Activated CD4-positive, alpha-beta T cell treated with anti-CD3 and anti-CD28 coated beads for 48 hours (primary cell): ENCODE results near the gene CA9.

Experiments
- DNase-seq: peaks from one replicate; pipeline ENCODE4 v3.0.0-alpha.2; 2020

Gene CA9

DNA sequence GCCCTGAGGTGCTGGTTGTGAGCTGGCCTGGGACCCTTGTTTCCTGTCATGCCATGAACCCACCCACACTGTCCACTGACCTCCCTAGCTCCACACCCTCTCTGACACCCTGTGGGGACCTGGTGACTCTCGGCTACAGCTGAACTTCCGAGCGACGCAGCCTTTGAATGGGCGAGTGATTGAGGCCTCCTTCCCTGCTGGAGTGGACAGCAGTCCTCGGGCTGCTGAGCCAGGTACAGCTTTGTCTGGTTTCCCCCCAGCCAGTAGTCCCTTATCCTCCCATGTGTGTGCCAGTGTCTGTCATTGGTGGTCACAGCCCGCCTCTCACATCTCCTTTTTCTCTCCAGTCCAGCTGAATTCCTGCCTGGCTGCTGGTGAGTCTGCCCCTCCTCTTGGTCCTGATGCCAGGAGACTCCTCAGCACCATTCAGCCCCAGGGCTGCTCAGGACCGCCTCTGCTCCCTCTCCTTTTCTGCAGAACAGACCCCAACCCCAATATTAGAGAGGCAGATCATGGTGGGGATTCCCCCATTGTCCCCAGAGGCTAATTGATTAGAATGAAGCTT is 6.1 kb downstream of the CA9 start:
- DNase-seq = no peak

DNA sequence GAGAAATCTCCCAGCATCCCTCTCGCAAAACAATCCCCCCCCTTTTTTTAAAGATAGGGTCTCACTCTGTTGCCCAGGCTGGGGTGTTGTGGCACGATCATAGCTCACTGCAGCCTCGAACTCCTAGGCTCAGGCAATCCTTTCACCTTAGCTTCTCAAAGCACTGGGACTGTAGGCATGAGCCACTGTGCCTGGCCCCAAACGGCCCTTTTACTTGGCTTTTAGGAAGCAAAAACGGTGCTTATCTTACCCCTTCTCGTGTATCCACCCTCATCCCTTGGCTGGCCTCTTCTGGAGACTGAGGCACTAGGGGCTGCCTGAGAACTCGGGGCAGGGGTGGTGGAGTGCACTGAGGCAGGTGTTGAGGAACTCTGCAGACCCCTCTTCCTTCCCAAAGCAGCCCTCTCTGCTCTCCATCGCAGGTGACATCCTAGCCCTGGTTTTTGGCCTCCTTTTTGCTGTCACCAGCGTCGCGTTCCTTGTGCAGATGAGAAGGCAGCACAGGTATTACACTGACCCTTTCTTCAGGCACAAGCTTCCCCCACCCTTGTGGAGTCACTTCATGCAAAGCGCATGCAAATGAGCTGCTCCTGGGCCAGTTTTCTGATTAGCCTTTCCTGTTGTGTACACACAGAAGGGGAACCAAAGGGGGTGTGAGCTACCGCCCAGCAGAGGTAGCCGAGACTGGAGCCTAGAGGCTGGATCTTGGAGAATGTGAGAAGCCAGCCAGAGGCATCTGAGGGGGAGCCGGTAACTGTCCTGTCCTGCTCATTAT is 6.8 kb downstream of the CA9 start:
- DNase-seq = no peak

DNA sequence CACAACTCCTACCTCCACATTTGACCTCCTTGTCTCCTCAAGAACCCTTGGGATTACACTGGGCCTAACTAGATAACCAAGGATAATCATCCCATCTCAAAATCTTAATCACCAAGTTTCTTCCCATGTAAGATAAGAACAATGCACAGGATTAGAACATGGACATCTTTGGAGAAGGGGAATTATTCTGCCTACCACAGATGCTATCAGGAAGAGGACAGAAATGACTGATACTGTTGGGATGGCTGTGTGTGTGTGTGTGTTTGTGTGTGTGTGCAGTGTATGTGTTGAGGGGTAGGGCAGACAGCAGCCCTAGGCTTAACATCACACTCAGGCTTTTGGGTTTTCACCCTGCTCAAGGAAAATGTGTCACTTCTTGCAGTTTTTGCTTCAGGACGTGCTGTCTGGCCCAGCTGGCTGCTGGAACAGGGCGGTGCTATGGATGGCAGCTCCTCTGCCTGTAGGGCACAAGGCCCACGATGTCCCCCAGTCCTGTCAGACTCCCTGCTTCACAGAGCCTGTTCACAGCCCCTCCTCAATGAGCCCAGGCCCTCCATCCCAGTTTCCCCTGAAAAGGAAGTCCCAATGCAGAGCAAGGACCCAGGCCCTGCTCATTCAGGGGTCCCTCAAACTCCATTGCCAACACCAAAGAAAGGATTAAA is 7.7 kb downstream of the CA9 start:
- DNase-seq = no peak

DNA sequence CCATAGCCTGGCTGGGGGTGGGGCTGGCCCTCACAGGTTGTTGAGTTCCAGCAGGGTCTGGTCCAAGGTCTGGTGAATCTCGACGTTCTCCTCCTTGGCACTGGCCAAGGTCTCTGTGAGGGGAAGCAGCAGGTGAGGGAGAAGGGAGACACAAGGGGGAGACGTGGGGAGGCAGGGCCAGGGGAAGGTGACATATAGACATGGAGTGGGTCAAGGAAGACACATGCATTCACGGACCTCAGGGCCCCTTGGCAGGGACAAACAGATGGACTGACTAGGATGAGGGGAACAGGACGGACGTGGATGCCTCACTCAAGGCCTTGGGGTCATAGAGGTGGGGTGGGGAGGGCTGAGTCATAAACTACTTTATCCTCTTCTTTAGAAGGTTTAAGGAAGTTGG is 8.3 kb downstream of the CA9 start:
- no peak for DNase-seq

DNA sequence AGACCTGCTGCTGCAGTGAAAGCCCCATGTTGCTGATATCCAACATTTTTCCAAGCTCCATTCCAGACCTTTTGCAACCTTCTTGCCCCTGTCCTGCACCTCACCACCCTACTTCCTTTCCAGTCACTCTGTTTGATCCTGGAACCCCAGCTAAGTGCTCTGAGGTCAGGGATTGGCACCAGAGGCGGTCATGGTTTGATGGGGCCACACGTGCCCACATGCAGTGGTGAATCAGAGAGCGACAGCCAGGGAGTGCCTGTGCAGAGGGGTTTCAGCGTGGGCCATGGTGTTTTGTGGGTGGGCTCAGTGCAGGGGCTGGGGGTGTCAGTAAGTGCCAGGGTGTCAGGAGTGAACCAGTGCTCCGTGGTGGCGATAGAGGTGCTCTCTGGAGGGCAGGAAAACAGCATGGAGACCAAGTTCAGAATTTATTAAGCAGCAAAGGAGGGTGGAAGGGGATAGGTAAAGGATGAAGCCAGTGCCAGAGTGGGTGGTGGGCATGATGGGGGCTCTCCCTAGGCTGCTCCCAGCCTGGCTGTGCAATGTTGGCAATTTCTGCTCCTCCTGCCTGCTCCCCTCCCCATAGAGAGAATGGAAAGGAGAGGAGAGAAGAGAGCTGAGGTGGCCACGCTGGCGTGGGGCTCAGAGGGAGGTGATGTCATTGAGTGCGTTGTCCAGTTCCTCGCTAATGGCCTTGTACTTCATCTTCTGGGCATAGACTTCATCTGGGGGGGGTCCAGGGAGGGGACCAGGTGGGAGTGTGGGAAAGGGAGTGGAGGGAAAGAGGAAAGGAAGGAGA is 9.0 kb downstream of the CA9 start:
- DNase-seq = no peak

DNA sequence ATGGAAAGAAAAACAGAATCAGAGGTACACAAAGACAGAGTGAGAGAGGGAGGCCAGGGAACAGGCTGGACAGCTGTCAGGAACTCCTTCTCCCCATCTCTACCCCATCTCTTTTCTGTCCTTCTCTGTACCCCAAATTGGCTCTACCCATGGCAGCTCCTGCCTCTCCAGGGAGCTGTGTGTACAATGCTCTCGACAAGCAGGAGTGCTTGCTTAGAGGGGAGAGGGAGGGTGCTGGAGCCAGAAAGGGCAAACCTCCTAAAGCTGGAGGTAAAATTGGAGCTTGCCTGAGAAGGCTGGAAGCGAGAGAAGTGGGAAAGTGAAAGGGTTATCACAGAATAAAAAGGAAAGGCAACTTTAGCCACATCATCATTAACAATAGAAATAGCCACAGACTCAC is 9.6 kb downstream of the CA9 start:
- no peak for DNase-seq

DNA sequence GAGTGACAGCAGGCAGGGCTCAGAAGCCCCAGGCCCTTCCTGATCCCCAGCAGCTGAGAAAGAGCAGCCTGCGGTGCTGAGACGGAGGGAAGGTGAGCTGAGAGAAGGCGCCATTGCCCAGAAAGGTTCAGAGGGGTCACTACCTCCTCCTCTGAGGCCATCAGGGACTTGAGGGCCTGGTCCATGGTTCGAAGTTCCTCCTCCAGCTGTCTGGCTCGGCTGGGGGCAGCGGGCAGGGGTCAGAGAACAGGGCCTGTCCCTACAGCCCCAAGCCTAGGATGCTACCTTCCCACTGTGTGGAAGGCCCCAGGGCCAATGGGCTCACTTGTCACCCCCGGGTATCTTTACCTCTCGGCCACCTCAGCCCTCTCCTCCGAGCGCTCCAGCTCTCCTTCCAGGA is 11.2 kb downstream of the CA9 start:
- DNase-seq = no peak

DNA sequence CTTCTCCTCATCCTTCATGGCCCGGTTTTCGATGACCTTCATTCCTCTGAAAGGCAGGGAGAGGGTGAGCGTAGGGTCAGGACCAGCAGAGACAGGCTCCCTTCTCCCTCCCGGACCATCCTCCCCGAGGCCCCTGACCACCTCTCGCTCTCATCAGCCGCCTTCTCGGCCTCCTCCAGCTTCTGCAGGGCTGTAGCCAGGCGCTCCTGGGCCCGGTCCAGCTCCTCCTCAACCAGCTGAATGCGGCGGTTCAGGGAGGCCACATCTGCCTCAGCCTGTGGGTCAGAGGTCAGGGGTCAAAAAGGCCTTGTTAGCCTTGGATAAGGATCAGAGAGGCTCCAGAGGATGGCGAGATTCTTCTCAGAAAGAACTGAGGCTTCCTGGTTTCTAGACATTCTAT is 11.8 kb downstream of the CA9 start:
- no peak for DNase-seq

DNA sequence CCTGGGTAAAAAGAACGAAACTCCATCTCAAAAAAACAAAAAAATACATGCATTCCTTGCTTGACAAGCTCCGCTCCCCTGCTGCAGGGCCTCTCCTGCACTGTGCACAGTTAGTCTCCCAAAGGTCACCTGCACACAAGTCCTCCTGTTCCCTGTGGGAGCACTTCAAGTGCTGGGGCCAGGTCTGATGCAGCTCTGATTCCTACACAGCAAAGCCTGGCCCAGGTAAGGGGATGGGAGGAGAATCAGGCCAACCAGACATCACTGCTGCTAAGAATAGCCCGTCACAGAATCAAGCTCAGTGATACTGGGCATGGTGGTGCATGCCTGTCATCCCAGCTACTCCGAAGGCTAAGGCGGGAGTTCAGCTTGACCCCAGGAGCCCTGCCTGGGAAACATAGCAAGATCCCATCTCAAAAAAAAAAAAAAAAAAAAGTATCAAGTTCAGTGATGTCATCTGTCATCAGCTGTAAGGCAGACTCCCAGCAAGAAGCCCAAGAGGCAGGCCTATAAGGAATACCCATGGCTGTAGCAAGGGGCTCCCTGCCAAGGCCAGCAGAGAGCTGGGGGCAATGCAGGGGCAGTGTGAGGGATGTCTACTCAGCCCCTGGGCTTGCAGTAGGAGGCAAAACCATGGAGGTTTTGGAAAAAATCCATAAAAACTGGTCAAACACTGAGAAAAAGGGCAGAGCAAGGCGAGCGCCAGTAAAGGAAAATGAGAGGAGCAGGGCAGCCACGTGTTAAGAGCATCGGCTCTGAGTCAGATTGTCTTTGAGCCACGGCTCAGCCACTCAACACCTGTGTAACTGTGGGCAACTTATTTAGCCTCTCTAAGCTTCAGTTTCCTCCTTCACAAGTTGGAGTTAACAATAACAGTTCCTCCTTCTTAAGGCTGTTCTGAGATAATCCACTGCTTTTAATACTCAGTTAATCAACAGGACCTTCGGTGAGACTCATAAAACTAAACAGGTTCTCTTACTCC is 12.8 kb downstream of the CA9 start:
- DNase-seq = no peak

DNA sequence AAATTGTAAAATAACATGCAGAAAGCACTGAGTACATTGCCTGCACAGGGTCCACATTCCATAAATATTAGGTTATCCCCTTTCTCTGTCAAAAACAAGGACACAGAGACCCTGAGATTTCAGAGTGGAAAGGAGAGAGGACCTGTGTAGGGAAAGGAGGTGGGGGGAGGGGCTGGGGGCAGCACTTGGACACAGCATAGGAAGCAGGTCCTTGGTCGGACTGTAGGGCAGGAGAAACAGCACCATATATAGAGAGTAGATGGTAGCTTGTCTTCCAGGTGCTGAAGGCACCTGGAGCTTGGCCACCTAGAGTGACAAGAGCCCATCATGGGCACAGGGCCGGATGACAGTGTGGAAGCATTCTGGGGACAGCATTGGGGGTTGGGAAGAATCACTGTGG is 13.6 kb downstream of the CA9 start:
- no peak for DNase-seq

DNA sequence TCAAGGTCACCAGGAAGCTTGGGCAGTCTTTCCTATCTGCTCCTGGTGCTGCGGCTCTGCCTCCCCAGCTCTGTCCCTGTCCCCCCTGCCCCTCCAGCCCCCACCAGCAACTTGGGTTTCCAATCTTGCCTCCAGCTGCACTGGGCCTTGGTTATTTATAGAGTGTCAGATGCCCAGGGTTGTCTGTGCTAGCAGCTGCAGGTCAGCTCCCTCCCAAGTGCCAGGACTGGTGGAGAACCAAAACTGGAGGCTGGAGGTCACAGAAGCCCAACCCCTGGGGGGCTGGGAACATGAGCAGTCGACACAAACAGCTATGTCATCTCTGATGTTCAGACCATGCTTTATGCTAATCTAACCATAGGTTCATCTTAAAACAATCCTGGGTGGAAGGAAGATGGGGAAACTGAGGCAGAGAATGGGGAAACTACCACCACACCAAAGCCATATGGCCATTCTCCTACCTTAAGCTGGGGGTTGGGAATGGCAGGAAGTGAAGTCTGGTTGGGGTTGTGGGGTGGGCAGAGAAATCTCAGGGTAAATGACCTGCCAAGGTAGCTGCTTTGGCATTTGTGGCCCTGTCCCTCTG is 14.3 kb downstream of the CA9 start:
- DNase-seq = no peak

DNA sequence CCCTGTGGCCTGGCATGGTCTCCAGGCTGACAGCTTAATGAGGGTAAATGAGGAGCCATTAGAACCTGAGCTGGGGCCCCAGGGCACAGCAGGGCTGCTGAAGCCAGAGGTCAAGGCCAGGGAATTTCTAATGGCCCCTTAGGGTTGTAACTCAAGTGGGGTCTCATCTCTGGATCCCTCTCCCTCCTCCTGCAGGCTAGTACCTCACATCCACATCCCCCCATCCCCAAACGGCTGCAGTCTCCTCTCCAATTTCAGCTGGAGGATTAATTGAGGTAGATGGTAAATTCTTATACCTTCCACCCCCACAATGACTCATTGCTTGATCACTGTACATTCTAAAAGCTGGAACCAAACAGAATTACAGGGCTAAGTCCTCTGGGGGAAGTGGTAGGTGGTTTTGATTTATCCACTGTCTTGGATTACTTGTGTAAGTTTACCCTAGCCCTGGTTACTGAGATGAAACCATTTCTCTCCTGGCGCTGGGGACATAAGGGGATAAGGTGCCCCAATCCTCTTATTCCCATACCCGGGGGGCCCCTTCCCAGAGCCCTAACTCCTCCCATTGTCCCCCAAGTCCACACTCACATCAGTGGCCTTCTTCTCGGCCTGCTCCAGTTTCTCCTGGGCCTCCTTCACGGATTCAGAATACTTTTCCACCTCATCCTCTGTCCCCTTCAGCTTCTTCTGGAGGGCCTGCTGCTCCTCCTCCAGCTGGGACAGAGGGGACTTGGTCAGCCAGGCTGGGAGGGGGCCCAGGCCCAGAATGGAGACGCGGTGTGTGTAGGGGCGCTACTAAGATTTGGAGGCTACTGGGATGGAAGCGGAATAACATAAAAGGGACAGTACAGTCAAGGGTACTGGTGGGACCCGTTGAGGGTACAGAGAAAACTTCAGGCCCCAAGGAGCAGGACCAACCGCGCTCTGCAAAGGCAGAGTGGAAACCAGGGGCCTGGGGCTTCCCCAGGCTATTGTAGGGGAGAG is 15.1 kb downstream of the CA9 start:
- no peak for DNase-seq

DNA sequence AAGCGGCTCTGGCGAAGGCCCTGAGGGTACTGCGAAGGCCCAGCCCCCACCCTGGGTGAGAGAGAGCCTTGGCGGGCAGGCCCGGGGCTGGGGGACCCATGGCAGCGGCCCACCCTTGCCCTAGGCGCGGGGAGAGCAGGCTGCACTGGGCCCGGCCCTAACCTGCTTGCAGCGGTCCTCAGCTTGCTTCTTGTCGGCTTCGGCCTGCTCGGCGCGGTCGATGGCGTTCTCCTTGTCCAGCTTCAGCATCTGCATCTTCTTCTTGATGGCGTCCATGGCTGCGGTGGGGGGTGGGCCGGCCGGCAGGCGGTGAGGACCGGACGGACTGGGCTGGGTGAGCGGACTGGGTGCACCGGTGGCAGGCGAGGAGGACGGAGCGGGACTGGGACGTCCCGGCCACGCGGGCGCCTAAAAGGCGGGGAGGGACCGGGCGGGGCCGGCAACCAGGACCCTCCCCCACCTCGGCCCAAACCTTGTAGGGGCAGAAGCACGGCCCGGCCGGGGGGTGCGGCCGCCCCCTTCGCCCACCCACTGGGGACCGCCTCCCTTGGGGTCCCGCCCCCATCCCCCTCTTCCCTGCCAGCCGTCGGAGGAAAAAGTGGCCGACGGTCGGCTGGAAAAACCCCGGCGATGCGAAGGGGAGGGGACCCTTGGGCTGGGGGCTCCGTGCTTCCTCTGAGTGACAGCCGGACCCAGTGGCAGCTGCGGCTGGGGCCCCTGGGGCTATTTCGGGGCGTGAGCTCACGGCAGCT is 16.0 kb downstream of the CA9 start, which contains the start of gene TPM2:
TSS of gene TPM2 (minus strand) at position 384 of the 752 bp plus-strand sequence. CDS start at position 276, 108 bp downstream.
- DNase-seq = no peak

DNA sequence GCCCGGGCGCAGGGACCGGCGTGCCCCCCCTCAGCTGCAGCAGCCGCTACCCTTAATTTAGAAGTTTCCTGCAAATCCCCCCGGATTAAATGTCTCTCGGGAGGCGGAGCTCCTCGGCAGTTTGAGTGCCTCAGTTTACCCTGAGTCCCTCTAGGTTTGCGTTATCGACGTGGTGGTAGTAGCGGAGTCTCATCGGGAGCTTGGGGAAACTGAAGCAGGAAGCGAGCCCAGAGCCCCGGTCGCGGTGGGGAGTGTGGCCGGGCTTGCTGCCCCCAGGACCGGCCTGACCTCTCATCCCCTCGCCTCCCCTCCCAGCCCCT is 16.5 kb downstream of the CA9 start:
- DNase-seq = no peak

DNA sequence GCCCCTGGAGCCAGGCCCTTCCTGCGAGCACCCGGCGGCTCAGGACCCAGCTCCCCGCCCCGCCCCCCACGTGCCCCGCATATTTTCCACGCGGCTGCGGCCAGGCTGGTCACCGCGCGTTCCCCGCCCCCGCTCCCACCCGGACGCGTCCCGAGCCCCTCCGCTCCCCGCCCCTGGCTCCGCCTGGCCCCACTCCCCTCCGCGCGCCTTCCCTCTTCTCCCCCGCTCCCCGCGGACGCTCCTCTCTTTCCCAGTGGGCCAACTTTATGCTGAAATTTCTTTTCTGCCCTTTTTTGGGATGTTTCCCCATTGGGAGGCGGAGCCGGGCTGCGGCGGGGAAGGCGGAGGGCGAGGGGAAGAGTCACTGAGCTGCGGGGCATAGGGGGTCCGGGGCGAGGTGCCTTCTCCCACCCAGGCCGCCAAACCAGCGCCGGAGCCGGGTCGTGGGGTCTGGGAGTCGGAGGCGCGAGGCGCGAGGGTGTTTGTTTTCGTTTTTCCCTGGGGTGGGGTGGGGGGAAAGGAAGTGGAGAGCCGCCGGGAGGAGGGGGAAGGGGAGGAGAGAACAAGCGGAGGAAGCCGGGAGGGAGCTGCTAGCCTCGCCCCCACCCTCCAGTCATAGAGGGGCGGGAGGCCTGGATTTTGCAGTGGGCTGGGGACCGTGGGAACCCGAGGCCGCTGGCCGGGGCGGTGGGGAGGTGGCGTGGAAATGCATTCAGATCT is 17.0 kb downstream of the CA9 start:
- peak; percentile 42 for DNase-seq

DNA sequence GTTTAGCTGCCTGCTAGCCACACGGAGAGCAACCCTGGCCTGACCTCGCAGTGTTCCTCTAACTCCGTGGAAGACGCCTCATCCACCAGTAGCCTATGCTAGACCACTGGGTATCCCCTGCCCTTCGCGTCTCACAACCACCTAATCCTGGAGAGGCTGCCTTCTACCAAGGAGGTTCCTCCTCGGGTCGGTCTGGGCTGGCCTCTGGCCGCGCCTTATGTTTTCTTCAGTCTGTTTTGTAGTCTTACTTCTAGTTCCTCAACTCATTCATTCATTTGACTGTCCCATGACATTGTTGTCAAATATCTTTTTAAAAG is 17.6 kb downstream of the CA9 start:
- no peak for DNase-seq

DNA sequence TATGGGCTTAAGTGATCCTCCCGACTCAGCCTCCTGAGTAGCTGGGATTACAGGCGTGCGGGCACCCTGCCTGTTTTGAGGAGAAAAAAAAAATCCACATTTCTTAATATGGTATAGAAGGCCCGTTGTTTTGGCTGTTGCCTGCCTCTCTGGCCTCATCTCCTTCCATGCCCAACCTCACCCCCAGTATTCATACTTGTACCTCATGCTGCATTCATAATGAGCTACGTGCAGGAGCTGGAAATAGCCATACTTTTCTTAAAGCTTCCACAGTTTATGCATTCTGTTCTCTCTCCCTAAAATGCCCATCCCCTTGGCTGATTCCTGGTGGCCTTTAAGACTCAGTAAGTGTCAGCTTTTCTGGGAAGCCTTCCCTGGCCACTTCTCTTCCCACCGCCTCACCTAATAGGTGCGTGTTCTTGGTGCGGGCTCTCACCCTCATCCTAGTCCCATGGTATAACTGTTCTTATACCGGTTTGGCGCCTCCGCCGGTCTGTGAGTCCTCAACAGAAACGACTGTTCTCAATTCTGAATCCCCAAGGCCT is 18.1 kb downstream of the CA9 start:
- DNase-seq = no peak

DNA sequence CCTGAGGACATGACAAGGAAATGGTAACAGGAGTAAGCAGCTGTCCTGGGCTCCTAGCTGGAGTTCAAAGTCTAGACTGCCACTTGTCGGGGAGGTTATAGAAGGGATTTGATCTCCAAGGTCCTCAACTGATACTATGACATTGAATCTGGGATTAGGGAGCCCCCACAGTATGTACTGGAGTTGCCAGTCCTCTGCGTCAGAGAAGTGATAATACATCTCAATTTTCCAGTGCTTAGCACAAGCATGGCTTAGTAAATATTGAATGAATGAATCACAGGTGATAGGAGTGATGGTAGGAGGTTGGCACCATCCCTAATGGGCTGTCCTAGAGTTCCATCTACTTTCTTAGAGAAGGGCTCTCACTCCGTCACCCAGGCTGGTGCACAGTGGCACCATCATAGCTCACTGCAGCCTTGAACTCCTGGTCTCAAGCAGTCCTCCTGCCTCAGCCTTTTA is 22.2 kb downstream of the CA9 start:
- no peak for DNase-seq
